NCI-H1694 (cell line): Measurements from ENCODE around the gene PPP2R3B.
"Not testable (repeated sequence)": the region's sequence is repeated elsewhere in the genome, so short reads cannot be mapped to it uniquely, and the experiment has no call there.

Experiments used
- DNase-seq: peaks from one replicate; lab custom pipeline; 2025; lab: John Stamatoyannopoulos, UW

The PPP2R3B gene

DNA sequence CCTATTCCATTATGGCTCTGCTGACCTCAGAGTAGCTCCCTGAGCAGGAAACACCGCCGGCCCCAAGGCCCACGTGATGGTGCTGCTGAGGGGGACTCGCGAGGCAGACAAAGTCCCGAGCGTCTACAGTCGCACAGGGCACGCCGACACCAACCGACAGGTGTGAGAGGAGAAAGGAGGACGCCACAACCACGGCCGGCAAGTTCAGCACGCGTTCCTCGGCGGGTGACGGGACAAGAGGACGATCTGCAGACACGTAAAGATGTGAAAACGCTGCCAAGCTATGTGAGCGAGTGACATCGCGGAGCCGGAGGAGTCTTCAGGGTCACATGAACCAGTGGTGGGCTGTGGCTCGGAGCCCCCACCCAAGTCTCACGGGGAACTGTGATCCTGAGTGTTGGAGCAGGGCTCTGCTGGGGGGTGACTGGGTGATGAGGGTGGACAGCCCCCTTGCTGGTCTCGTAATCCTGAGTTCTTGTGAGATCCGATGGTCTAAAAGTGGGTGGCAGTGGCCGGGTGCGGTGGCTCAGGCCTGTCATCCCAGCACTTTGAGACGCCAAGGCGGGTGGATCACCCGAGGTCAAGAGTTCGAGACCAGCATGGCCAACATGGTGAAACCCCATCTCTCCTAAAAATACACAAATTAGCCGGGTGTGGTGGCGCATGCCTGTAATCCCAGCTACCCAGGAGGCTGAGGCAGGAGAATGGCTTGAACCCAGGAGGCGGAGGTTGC is 34.0 kb downstream of the PPP2R3B start:
- no peak for DNase-seq

DNA sequence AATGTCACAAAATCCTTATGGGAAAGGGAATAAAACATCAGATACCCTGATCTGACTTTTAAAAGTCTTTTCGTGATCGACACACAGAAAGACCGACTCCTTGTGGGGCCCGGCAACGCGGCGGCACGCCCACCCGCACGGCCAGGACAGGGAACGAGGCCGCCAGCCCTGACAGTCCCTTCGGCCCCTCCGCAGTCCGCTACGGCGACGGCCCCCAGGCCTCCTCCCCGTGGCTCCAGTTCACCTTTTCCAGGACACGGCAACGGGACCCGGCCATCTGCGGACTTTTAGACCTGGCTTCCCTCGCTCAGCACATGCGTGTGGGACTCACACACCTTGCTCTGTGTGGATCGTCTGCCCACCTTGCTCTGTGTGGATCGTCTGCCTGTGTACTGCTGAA is 34.5 kb downstream of the PPP2R3B start:
- DNase-seq, result no peak

DNA sequence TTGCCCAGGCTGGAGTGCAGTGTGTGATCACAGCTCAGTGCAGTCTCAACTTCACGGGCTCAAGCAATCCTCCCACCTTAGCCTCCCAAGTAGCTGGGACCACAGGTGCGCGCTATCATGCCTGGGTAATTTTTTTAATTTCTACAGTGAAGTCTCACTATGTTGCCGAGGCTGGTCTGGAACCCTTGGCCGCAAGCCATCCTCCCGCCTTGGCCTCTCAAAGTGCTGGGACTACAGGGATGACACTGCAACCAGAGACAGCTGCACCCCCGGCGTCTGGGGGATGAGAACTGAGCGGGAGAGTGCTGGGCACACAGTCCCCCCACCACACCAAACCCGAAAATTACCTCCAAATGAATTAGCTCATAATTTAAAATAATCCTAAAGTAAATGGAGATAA is 35.0 kb downstream of the PPP2R3B start:
- DNase-seq, result no peak

DNA sequence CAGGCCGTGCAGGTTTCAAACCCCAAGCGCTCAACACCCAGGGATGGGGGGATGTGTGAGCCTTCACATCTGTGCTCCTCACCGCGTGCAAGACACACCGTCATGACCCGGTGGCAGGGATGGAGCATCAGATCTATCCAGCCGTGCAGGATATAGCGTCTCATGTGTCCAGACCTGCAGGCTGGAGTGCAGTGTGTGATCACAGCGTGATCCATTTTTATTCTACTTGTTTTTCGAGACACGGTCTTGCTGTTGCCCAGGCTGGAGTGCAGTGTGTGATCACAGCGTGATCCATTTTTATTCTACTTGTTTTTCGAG is 35.4 kb downstream of the PPP2R3B start:
- not testable (repeated sequence) for DNase-seq

DNA sequence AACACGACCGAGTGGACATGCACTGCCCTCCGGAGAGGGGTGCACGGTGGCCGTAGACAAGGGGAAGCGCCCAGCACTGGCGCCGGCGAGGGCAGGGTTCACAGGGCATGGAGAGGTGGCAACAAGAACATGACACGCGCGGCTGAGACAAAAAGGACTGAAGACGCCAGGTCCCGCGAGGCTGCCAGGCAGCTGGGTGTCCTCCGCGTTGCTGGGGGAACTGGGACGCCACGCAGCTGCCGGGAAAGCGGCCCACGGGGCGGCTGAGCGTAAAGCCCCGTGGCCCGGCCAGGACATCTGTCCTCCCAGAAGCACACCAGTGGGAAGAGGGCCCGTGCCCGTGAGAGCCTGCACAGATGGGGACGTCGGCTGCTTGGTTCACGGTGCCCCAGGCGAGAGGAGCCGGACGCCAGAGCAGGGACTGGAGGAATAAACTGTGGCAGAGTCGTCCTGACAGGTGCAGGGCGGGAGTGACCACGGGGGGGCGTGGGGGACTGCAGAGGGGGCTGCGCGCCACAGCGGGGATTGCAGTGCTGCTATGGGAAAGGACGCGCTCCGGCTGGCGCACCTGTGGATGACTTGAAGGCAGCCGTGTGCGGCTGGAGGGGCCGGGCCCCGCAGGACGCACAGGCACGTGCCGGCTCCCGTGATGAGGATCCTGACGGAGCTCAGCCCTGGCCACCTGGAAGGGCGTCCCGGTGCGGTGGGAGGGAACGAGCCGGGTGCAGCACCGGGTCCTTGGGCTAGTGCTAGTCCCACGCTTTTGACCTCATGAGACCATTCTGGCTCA is 36.0 kb downstream of the PPP2R3B start:
- no peak for DNase-seq

DNA sequence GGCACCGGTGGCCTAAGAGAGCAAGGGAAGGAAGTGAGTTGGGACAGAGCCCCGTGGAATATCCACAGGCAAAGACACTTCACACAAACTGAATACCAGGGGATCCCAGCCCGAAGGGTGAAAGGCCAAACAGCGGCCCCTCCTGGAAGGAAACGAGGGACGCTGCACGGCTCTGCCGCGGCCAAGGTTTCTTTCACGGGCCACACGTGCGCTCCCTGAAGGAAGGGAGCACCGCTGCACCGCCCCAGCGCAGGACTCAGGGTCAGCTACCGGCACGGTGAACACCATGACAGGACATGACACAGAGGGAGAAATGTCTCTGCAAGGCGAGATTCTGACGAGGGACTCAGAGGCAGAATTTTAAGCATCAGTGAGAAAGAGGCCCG is 36.6 kb downstream of the PPP2R3B start:
- no peak for DNase-seq

DNA sequence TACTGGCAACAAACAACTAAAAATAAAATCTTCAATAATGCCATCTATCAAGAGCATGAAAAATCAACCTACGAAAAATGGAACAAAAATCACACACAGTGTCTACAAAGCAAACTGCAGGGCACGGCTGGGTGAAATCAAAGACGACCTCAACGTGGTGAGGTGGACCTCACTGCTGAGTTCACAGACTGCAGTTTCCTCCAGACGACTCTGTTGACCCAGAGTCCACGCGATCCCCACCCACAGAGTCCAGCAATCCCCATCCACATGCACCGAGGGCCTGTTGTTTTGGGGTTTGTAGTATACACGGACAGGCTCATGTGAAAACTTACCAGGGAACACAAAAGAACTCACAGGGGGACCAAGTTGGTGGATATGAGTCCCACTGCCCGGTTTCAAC is 37.0 kb downstream of the PPP2R3B start:
- no peak for DNase-seq

DNA sequence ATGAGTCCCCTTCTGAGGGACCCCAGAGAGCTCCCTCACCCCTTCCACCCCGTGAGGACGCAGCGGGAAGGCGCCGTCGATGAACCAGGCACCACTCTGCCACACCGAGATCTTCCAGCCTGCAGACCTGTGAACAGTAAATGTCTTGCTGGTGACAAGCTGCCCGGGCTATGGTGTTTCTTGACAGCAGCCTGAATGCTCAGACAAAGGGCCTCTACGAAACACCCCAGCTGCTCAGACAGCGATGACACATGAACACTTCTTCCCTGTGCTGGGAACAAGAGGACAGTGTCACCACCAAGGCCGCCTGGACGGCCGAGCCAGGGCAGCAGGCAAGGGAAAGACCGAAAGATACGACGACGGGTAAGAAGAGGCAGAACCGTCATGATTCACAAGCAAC is 37.5 kb downstream of the PPP2R3B start:
- DNase-seq, result no peak

DNA sequence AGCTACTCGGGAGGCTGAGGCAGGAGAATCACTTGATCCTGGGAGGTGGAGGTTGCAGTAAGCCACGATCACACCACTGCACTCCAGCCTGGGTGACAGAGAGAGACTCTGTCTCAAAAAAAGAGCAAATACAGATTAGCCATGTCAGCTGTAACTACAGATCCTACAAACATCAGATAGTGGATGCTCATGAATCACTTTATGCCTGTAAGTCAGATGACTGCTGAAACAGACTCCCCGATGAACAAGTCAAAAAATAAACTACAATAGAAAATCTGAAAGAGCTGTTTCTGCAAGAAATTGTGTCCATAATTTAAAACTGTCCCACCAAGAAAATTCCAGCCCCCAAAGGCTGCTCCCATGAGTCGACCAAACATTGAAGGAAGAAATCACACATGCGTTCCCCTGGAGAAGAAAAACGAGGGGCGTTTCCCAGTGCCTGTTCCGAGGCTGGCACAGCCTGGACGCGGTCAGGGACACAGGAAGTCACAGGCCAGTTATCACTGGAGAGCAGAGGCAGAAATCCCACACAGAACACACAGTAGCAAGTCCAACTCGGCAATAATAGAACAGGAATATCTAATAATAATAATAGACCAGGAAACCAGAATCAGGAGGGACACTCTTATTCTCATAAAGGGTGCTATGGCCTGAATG is 38.1 kb downstream of the PPP2R3B start:
- DNase-seq, result no peak

DNA sequence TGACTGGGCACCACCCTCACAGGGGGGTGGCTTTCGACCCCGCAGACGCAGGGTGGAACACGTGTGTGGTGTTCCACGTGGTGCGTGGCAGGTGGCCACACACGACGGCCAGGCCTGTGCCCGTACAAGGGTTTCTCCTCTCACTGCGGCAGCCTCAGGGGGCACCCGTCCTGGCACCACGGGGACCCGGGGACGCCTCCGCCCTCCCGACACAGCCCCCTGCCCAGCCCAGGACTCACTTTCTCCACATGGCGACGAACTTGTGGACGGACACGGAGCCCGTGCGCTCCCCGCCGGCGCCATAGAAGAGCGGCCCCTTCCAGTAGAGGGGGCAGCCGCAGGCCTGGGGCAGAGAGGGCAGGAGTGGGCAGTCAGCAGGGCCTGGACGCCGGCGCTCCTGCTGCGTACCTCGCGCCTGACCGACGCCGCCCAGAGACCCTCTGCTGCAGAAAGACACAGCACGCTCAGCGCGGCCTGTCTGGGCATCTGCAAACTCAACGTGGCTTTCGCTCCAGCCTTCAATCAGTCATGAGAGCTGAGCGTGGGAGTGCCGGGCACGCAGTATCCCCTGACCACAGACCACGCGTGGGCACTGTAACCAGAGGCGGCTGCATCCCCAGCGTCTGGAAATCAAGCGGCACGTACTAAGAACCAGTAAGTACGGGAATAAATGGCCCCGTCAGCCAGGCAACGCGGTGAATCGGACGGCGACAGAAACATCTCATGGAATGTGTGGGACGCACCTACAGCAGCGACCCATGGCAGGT is 39.2 kb downstream of the PPP2R3B start:
- DNase-seq, result no peak

DNA sequence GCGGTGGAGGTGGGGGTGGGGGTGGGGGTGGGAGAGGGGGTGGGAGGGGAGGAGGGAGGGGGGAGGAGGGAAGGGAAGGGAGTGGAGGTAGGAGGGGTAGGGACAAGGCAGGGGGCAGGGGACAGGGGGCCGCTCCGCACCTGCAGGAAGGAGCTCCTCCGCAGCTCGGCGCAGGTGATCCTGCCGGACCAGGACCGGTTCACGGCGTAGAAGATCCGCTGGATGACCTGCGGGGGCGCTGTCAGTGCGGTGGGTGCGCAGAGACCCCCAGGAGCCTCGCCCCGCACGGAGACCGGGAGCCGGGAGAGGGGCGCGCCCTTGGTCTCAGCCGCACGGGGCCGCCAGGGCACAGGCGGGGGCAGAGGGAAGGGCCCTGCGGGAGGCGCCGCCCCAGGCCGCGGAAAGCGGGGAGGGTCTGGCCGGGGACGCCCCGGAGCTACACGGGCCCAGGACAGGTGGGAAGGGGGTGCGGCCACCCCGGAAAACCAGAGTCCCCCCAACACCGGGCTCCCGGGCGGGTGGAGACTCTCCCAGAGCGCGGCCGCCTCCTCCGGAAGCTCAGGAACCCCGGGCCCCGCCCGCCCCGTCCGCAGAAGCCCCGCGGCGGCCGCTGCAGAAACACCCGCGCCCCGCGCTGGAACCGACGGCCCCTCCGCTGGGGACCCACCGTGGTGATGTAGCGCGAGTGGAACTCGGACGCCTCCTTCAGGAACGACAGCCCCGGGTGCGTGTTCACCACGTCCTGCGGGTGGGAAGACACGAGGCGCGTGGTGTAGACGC is 40.5 kb downstream of the PPP2R3B start:
- no peak for DNase-seq

DNA sequence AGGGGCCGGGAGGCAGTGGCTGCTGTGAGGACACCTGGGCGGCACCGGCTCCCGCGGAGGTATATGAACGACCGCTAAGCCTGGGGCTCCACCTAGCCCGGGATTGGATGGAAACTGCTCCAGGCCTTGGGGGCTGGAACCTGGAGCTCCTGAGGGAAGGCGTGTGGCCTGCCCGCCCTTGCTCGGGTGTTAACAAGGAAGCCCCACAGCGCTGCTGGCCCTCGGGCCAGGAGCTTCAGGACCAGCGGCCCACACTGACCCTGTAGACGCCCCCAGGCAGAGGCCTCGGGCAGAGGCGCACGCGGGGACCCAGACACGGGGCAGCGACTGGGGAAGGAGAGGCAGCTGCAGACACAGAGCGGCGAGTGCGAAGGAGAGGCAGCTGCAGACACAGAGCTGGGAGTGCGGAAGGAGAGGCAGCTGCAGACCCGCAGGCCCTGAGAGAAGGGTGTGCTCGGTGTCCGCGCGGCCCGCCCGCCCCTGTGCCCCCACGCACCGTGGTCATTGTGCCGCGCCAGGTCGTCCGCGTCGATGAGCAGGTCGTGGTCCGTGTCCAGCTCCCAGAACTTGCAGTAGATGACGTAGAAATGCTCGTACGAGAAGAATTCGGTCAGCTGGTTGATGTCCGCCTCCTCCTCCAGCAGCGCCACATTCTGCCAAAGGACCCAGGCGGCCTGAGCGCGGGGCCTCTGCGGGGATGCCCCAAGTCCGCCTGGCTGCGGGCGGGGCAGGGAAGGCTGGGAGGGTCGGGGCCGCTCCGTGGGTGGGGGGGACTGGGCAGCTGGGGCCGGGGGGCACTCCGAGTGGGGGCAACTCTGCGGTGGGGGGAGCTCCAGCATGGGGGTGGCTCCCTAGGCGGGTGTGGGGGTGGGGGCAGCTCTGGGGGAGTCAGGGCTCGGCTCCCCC is 41.4 kb downstream of the PPP2R3B start:
- DNase-seq, result no peak

DNA sequence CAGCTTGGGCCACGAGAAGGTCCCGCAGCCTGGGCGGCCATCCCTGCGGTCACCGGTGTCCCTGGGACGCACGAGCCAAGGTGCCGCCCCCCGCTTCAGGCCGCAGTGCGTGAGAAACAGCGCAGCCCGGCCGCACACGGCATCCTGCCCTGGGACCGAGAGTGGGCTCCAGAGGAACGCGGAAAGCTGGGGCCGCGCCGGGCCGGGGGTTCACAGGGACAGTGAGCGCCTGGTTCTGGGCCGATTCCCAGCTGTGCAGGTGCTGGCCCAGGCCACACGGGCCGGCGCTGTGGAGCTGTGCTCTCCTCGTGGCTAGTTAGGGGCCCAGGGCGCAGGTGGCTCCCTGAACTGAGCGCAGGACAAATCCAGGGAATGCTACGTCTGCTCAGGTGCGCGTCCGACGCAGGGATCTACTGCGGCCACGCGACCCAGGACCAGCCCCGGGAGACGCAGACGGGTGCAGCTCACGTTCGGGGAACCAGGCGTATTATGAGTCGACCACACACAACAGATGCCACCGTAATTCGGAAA is 42.3 kb downstream of the PPP2R3B start:
- no peak for DNase-seq

DNA sequence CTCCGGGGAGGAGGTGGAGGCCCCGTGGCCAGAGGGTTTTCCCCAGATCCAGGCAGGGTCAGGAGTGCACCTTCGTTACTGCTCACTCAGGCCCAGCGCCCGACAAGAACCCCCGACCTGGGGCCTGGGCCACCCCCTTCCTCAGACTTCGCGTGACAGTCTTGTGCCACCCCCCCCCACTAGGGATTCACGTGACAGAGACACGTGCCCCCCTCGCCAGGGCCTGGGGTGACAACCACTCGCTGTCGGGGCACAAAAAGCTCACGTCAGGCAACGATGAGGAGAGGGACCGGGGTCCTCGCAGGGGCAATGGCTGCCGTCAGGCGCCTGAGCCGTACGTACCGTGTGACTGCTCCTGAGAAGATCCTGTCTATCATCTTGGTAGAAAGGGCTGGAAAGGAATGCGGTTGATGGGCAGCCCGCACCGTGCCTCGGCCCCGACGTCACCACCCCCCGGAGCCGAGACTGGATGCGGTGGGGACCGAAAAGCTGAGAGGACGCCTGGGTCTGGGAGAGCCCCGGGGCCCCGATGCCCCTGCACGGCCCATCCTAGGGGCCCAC is 45.1 kb downstream of the PPP2R3B start:
- DNase-seq, result no peak

DNA sequence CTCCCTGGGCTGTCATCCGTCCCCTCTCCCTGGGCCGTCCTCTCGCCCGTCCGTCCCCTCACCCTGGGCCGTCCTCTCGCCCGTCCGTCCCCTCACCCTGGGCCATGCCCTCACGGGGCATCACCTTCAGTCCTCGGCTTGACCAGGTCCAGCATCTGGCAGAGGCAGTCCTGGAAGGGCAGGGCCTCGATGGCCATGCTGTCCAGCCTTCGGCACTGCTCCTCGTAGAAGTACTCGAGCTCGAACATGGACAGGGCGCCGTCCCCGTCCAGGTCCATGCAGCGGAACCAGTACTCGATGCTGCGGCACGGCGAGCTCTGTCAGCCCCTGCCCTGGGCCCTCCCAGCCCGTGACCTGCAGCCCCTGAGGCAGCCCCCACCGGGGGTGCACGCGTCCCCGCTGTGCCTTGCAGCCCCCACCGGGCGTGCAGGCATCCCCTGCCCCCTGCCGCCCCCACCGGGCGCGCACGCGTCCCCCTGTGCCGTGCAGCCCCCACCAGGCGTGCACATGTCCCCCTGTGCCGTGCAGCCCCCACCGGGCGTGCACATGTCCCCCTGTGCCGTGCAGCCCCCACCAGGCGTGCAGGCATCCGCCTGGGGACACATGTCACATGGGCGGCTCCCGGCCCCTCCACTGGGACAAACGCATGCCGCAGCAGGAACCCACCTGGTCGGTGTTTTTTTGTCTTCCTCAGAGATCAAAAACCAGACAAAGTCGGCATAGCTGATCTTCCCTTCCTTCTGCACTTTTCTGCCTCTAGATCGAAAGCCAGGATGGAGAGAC is 45.9 kb downstream of the PPP2R3B start:
- DNase-seq, result no peak

DNA sequence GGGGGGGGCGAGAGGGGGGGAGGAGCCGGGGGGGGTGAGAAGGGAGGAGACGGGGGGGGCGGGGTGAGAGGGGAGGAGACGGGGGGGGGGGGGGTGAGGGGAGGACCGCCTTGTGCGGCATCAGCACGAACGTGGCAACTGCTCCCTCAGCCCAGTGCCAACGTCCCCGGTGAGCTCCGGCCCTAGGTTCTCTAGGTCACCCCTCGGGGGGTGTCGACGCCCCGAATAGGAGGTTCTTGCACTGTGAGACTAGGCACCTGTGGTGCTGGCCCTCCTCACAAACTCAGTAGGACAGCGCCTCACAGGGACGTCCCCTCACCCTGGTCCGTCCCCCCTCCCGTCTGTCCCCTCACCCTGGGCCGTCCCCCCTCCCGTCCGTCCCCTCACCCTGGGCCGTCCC is 46.6 kb downstream of the PPP2R3B start:
- DNase-seq, result no peak

DNA sequence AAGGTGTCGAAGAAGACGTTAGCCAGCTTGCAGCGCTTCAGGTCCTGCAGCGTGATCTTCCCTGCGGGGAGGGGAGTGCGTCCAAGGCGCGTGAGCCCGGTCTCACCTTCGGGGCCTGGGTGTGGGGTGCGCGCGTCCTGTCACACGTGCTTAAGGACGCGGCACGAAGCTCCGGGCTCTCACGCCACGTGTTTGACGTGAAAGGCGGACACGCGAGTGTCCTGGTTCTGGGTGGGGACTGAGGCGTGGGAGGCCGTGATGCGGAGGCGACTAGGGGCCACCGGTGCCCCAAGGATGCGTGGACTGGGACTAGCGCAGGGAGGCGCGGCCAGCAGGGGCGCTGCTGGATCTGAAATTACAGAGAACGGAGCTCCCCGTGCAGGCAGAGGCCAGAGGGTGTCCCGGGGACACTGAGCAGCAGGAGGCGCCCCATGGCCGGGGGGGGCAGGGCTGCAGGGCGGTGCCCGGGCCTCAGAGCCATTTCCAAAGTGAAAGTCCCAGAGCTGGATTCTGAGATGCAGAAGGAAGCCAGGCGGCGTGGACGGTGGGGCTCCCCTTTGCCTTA is 47.8 kb downstream of the PPP2R3B start:
- DNase-seq, result no peak

DNA sequence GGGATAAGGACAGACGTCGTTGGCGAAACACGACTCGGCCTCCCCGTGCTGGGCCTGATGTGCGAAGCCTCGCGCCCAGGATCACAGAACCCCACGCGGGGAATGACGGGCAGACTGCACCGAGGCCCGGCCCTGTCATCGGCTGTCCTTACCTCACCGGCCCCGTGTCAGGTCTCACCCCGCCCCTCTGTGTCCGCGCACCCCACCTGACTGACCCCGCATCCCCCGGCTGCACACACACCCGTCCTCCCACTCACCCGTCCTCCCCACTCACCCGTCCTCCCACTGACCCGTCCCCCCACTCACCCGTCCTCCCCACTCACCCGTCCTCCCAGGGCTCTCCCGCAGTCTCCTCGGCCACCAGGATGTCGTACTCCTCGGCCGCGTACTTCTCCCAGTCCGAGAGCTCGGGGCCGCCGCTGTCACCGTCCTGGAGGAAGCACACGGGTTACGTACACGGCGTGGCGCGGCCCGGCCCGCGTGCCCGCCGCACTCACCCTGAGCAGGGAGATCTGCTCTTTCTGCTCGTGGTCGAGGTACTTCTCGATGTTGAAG is 48.3 kb downstream of the PPP2R3B start:
- no peak for DNase-seq
